Activated T-cell treated with anti-CD3 and anti-CD28 coated beads for 4 hours (primary cell): ENCODE data around the gene DCTN3.

Experiments
- DNase-seq: peaks from one replicate; pipeline ENCODE4 v3.0.0-alpha.2; 2020

Gene DCTN3

DNA sequence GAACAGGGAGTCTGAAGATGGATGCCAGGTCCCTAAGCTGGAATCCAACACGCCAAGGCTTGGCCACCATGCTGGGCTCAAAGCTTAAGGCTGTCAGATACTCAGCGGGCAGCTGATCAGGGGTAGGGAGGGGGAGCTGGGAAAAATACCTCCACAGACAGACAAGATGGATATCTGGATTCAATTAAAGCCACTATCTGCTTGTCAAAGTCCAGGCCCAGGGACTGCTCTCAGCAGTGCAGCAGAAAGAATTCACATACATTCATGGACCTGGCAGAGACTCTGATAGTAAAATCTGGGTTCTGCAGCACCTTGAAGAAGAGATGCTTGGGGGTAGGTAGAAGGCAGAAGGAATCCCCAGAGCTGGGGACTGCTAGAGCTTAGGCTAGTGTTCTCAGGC lies 5.2 kb downstream of the DCTN3 start:
- DNase-seq = no peak

DNA sequence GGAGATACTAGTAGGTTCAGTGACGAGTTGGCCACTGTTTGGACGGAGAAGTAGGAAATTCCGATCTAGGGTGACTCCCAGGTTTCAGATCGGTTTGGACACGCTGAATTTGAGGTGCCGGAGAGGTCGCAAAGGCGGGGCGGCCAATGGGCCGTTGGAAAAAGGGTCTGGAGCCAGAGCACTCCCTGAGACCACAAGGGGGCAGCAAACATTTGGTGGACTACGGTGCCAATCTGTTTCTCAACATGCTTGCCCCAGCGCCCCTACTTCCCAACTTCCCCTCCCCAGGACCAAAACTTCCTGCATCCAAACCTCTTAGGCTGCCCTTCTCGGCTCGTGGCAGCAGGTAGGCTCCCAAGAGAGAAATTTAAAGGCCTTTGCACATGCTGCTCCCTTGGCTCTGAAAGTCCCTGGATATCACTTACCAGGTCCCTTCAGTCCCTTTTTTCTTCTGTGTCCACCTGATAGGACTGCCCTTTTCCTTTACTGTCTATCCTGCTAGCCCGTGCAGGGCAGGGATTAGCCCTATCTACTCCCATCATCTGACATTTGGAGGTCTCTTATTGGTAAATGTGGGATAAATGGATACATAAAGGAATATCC lies 7.4 kb downstream of the DCTN3 start:
- DNase-seq = peak; percentile 59

DNA sequence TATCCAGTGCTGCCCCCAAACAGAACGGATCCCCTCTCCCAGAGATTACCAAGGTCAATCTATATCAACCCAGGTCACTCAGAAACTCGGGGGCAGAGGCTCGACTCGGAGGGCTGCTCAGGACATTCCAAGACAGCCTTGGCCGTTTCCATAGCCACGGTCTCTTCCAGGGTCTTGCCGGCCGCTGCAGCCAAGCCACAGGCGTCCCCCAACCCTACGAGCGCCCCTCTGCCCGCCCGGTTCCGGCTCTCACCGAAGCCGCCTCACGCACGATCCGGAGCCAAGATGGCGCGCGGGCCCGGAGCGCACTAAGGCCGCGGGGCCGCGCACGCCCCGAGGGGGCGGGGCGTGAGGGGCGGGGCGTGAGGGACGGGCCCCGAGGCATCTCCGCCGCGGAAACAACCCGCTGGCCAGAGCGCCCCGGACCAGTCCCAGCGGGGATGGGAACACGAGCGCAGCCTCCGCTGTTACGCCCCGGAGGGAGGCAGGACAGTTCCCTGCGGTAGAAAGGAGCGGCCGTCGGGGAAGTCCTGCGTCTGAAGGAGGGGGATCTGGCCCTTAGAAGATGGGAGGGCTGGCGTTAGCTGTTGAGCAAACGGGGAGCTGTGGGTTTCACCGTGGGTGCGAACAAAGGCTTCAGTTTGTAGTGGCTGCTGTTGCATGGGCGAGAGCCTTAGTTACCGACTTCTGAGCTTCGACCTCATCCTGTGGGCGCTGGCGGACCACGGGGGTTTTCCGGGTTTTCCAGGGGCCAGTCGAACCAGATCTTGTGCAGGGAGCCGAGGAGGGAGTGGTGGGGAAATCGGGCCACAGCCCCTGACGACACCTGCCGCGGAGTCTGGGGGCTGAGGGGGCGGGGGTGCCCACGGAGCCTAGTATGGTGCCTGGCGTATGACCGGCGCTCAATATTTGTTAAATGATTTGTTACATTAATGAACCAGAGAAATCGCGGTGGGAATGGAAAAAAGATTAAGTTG lies 8.2 kb downstream of the DCTN3 start, which contains the start of gene RPP25L:
TSS of gene RPP25L (minus strand) at position 287 of the 977 bp plus-strand sequence. CDS start 801 bp downstream, outside the sequence.
- peak; percentile 84 for DNase-seq

- no peak for DNase-seq
Observed at GRCh38 chr9:34611251-34611810, 9.0 kb downstream of the DCTN3 start.

- DNase-seq = no peak
Observed at GRCh38 chr9:34610434-34611206, 9.7 kb downstream of the DCTN3 start.

DNA sequence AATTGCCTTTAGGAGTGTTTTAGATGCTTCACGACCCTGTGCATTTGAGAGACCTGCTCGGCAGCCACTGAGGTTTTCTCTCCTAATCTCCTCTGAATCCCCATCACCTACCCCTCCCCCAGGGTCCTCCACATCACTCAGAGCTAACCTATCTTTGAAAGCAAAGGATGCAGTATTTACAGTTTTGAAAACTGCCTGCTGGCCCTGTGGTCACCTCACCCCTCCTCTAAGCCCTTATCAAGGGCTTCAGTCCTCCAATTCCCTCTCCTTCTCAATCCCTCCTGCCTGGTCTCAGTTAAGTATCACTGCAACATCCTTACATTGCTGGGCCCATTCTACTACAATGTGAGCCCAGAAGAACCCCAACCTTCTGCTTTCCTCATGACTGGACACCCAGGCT lies 13.0 kb downstream of the DCTN3 start:
- DNase-seq = no peak

GRCh38 chr9:34606905-34607304 lies 13.4 kb downstream of the DCTN3 start:
- DNase-seq = no peak

GRCh38 chr9:34606190-34606589 lies 14.1 kb downstream of the DCTN3 start:
- DNase-seq = no peak

DNA sequence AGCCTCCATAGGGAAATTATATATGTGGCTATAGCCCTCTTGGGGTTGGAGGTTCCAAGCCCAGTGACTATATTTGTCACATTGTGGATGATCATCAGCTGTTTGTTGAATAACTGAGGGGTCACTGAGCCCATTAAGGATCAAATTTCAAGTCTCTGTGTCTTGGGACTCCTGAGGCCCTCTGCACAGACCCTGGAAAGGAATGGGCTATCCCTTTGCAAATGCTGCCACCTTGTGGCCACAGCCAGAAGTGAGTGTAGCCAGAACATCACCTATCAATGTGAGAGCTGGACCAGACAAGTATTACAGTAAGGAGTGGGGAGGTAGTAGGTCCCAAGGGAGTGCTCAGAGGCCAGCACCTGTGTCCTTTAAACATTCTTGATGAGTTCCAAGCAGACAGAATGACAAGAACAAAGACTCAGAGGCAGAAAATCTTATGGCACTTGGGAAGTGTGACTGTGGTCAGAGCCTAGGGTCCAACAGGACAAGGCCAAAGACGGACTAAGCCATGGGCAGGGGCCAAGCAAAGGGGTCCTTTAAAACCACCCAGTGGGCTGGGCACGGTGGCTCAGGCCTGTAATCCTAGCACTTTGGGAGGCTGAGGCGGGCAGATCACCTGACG lies 16.6 kb downstream of the DCTN3 start:
- DNase-seq = peak; percentile 78

GRCh38 chr9:34601937-34602573 lies 18.2 kb downstream of the DCTN3 start:
- DNase-seq = no peak

- DNase-seq = no peak
Observed at GRCh38 chr9:34600908-34601307, 19.4 kb downstream of the DCTN3 start.

DNA sequence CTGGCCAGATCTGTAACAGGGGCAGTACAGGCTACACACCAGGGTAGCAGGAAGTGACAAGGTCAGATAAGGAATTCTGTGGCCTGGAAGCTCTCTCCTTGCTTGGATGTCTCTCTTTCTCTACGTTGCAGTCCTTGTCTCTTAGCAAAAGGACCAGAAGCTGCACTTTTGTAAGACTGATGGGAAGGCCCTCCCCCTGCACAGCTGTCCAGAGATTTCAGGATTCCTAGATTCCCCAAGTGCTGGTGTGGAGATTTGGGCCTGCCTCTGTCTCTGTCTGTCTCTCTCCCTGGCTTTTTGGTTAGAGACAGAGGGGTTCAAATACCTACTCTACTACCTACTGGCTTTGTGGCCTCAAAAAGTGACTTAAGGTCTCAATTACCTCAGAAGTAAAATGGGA lies 20.7 kb downstream of the DCTN3 start:
- DNase-seq = no peak

- no peak for DNase-seq
Observed at GRCh38 chr9:34594177-34594576, 26.1 kb downstream of the DCTN3 start.

- DNase-seq = no peak
Observed at GRCh38 chr9:34592895-34593601, 27.2 kb downstream of the DCTN3 start.

DNA sequence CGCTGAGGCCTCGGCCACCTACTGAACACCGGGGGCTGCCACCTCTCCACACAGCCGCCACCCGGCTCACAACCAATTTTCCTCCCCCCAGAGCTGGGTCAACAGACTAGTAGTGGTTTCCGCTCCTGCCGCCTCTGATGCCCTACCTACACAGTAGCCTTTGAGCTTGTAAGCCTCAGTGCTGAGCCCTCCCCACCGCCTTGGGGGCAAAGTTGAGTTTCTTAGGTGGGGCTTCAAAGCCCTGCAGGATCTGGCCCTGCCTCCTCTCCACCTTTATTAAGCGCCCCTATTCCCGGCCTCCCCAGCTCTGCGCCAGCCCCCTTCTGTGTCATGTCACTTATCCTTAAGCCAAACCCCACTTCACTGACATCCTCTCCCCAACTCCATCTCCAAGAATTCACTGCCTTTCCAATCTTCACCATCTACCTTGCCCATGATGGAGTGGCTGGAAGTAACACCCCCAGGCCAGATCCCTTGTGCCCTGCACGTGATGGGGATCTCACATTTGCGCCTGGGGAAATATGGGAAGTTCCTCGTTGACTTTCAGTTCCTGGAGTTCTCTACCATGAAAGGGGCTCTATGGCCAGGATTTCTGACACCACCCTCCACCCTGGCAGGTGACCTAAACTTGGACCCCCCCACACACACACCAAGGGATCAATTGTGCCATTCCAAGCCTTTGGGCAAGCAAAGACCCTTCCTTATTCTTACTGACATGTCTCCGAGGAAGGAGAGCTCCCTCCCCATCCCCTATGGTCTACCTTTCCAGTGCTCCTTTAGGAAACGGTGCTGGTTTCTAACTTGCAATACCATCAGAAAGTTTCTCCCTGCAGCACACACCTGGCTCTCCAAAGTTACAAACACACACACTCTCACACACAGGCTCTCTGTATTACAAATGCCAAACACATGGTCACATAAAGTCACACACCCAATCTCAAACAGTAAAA lies 28.1 kb downstream of the DCTN3 start:
- DNase-seq = no peak

DNA sequence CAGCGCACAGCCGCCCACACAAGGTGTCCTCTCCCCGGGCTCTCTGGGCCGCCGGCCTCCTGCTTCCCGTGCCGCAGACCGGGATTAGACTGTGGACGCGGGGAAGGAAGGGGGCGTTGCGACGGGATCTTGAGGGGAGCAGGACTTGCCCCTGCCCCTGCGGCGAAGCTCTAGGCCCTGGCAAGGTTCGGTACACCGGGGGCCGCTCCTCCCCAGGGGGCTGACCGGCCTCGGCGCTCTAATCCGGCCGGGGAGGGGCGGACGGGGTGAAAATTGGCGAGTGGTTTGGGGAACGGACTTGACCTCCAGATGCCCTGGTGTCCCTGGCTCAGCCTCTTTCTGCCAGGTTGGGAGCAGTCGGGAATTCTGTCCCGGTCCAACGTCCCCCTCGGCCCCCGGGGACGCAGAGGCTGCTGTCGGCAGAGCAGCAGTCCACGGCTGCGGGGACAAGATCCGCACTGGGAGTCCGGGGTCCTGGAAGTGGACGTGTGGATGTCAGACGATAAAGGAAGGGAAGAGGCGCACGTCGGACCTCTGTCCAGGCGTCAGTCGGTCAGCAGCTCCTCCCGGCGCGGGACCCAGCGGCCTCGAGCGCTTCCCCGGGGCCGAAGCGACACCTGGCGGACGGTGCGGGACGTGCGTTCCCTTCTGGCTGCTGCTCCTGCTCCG lies 28.9 kb downstream of the DCTN3 start:
- DNase-seq = peak; percentile 73

DNA sequence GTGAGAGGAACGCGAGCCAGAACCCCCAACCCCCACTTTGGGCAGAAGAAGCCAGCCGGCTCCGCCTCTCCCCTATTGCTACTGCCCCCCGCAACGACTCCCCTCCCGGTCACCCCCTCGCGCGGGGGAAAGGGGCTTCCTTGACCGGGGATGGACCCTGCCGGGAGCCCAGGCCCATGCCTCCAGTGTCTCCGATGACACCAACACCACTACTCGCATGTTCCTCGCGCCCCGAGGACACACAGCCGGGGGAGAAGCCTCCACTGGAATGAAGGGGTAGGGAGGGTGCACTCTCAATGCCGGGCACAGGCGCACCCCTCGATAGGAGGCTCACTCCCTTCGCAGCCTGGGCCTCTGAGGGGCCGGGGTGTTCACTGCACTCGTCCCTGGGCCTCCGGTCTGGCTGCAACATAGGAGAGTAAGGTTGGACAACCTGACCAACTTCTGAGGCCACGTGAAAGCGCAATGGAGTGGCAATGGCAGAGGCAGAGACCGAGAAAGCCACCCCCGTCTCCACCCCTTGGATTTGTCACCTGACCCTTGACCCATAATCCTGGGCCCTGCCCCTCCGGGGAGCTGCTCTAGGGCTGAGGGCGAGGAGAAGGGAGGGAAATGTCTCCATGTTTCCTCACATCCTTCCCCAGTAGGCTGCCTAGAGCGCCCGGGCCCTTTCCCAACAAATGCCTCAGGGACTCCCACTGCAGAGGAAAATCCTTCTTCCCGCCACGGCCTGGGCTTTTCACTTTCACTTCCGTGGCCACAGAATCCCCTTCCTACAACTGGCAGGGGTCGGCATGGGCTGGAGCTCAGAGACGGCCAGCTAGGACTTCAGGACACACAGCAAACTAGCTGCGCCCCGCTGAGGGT lies 29.7 kb downstream of the DCTN3 start:
- no peak for DNase-seq

- no peak for DNase-seq
Observed at GRCh38 chr9:34589636-34590380, 30.5 kb downstream of the DCTN3 start, which contains the start of gene CNTFR. Gene CNTFR, minus strand, starts transcription at chr9:34589724. Its CDS starts 20,743 bp downstream, at chr9:34568981.
